Neural progenitor cell (in vitro differentiated cells): Measurements from ENCODE around the gene GPR68.

Experiments
- EZH2 ChIP-seq: fragments of 200-600 bp; sonication (generic); IDR thresholded peaks from 2 replicates; pipeline ENCODE4 v1.6.1; 2017; ENCODE audit warnings: antibody characterized with exemption, mild to moderate bottlenecking, moderate library complexity
- TF ChIP-seq, protein P1 (sequence below): fragments of 200-600 bp; sonication (generic); IDR thresholded peaks from 2 replicates; pipeline ENCODE4 v1.5.1; 2017; ENCODE audit warnings: antibody characterized with exemption, mild to moderate bottlenecking

DNA sequence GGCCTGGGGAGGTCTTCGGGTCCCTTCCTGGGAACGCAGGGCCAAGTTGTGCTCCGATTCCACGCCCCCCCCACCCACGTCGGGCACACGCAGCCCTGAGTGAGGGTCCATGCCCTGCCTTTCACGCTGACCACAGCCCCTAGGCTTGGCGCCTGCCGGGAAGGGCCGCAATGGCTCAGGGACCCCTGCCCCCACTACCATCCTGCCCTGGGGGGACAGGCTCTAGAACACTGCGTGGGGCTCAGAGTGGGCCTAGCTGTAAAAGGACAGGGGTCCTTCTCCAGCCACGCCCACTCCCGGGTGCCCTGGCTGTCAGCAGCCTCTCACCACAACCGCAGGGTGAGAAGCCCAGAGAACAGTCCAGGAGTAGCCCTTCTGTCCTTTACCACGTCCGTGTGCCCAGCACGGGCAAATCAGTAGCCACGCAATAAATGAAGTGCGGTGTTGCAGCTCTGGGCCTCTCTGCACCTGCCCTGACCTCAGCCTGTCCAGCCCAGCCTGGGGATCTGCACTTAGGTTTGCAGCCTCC lies 9.4 kb upstream of the GPR68 start:
- TF ChIP-seq, protein P1, sequence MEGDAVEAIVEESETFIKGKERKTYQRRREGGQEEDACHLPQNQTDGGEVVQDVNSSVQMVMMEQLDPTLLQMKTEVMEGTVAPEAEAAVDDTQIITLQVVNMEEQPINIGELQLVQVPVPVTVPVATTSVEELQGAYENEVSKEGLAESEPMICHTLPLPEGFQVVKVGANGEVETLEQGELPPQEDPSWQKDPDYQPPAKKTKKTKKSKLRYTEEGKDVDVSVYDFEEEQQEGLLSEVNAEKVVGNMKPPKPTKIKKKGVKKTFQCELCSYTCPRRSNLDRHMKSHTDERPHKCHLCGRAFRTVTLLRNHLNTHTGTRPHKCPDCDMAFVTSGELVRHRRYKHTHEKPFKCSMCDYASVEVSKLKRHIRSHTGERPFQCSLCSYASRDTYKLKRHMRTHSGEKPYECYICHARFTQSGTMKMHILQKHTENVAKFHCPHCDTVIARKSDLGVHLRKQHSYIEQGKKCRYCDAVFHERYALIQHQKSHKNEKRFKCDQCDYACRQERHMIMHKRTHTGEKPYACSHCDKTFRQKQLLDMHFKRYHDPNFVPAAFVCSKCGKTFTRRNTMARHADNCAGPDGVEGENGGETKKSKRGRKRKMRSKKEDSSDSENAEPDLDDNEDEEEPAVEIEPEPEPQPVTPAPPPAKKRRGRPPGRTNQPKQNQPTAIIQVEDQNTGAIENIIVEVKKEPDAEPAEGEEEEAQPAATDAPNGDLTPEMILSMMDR = no peak
- no peak for TF ChIP-seq EZH2
